Activated CD4-positive, alpha-beta T cell treated with anti-CD3 and anti-CD28 coated beads, Interleukin-2, amount 10 ng/mL, durations not matched to agents 24 days and 14 days (primary cell): ENCODE data around the gene ARFGAP1. TPM values are rescaled to one million over a fixed set of nuclear protein-coding genes. Genes with fewer than 3 reads are reported as not detected.

Experiments used
- DNase-seq: peaks from one replicate; pipeline ENCODE4 v3.0.0; 2022
- H3K27ac Mint-ChIP-seq: one replicate; pipeline ENCODE4 v1.8.0; 2022; ENCODE audit warnings: mild to moderate bottlenecking, mixed read lengths
- H3K27me3 Mint-ChIP-seq: one replicate; pipeline ENCODE4 v1.8.0; 2022; ENCODE audit warnings: mixed read lengths
- H3K36me3 Mint-ChIP-seq: one replicate; pipeline ENCODE4 v1.8.0; 2022; ENCODE audit warnings: low read depth, mild to moderate bottlenecking, mixed read lengths
- H3K4me1 Mint-ChIP-seq: one replicate; pipeline ENCODE4 v1.8.0; 2021; ENCODE audit warnings: mixed read lengths
- H3K4me3 Mint-ChIP-seq: one replicate; pipeline ENCODE4 v1.8.0; 2022; ENCODE audit warnings: mild to moderate bottlenecking, moderate library complexity, mixed read lengths
- H3K9me3 Mint-ChIP-seq: one replicate; pipeline ENCODE4 v1.8.0; 2021; ENCODE audit warnings: mixed read lengths
- intact Hi-C: fragments of 100-400 bp; cut with micrococcal nuclease; formaldehyde crosslinking; loops from one replicate; pipeline ENCODE4 v1.15.1; 2023
- total RNA-seq: library from RNA; stranded (reverse); gene quantifications from 2 replicates; pipeline ENCODE4 v1.2.3, GENCODE V29; 2022

The ARFGAP1 gene
- total RNA-seq, 1 donor from 2014 or later: 97.0 TPM

GRCh38 chr20:63312690-63313348, 40.2 kb downstream of the ARFGAP1 start:
- intact Hi-C loops: no loop called here
- no peaks in the 10 kb centered on the region for H3K36me3 Mint-ChIP-seq
- no peak overlapping the region for H3K4me3 Mint-ChIP-seq
- no peaks in the 10 kb centered on the region for H3K9me3 Mint-ChIP-seq
- H3K27me3 Mint-ChIP-seq: no peaks in the 10 kb centered on the region
- no peak overlapping the region for H3K27ac Mint-ChIP-seq
- no peak for DNase-seq
- H3K4me1 Mint-ChIP-seq: no peaks in the 10 kb centered on the region

DNA sequence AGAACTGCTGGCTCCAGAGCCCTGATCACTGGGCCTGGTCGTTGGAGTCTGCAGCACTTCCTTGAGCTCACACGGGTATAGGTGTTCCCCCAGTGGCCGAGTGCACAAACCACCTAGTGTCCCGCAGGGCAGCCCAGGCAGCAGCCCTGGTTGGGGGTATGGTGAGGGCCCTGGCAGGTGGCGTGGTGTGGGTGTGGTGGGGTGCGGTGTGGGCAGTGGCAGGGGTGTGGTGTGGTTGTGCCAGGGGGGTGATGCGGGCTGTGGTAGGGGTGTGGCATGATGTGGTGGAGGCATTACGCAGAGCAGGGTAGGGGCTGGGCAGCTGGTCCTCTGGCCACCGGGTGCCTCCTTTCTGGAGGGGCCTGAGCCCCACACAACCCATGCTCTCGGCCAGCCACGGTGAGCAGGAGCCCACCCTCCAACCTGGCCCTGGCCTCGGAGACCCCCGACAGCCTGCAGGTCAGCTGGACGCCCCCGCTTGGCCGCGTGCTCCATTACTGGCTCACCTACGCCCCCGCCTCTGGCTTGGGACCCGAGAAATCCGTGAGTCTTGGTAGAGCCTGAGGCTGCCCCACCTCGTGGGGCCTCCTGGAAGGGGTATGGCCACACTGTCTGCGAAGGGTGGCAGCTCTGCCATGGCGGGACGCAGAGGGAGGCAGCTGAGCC, 40.9 kb downstream of the ARFGAP1 start:
- no peaks in the 10 kb centered on the region for H3K27me3 Mint-ChIP-seq
- H3K27ac Mint-ChIP-seq: no peak overlapping the region
- DNase-seq: no peak
- no peaks in the 10 kb centered on the region for H3K9me3 Mint-ChIP-seq
- no peaks in the 10 kb centered on the region for H3K4me1 Mint-ChIP-seq
- no peak overlapping the region for H3K4me3 Mint-ChIP-seq
- intact Hi-C loops: no loop called here
- no peaks in the 10 kb centered on the region for H3K36me3 Mint-ChIP-seq

GRCh38 chr20:63314015-63314471, 41.4 kb downstream of the ARFGAP1 start:
- Mint-ChIP-seq H3K27ac (no peak overlapping the region), H3K9me3 (no peaks in the 10 kb centered on the region), H3K36me3 (no peaks in the 10 kb centered on the region), H3K4me3 (no peak overlapping the region), H3K4me1 (no peaks in the 10 kb centered on the region), H3K27me3 (no peaks in the 10 kb centered on the region)
- intact Hi-C loops: no loop called here
- DNase-seq: no peak

- Mint-ChIP-seq H3K27me3 (no peaks in the 10 kb centered on the region), H3K36me3 (no peaks in the 10 kb centered on the region), H3K4me1 (no peaks in the 10 kb centered on the region), H3K4me3 (no peak overlapping the region), H3K9me3 (no peaks in the 10 kb centered on the region), H3K27ac (no peak overlapping the region)
- no peak for DNase-seq
- intact Hi-C loops: no loop called here
These were observed 42.1 kb downstream of the ARFGAP1 start for GRCh38 chr20:63314566-63315239.

DNA sequence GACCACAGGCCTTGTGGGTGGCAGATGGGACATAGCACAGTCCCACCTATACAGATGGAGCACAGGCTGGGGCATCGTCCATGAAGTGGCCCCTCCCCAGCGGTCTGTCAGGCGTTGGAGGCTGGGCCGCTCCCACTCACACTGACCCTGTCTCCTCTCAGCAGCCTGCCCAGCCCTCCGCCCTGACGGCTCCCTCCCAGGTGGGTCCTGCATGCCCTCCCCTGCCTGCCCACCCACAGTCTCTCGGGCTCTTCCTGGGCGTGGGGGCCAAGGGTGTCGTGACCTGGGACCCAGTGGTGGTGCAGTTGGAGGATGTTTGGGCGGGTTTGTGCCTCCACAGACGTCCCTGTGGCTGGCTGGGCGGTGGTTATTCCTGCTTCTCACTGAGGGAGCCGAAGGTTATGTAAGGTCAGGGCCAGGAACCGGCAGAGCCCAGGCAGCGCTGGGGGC, 42.7 kb downstream of the ARFGAP1 start:
- no peaks in the 10 kb centered on the region for H3K36me3 Mint-ChIP-seq
- no peak for DNase-seq
- H3K27ac Mint-ChIP-seq: no peak overlapping the region
- no peaks in the 10 kb centered on the region for H3K27me3 Mint-ChIP-seq
- H3K4me3 Mint-ChIP-seq: no peak overlapping the region
- no peaks in the 10 kb centered on the region for H3K9me3 Mint-ChIP-seq
- no peaks in the 10 kb centered on the region for H3K4me1 Mint-ChIP-seq
- intact Hi-C loops: no loop called here

GRCh38 chr20:63315731-63316491, 43.3 kb downstream of the ARFGAP1 start:
- intact Hi-C loops: no loop called here
- no peak for DNase-seq

GRCh38 chr20:63316502-63316921, 43.9 kb downstream of the ARFGAP1 start:
- Mint-ChIP-seq H3K4me1 (no peaks in the 10 kb centered on the region), H3K27ac (no peak overlapping the region), H3K36me3 (no peaks in the 10 kb centered on the region), H3K4me3 (no peak overlapping the region), H3K27me3 (no peaks in the 10 kb centered on the region), H3K9me3 (no peaks in the 10 kb centered on the region)
- intact Hi-C loops: no loop called here
- DNase-seq: no peak

More at GRCh38 chr20:63315731-63316491, 43.3 kb downstream of the ARFGAP1 start:
- no peaks in the 10 kb centered on the region for H3K9me3 Mint-ChIP-seq
- no peaks in the 10 kb centered on the region for H3K4me1 Mint-ChIP-seq
- H3K4me3 Mint-ChIP-seq: no peak overlapping the region
- H3K36me3 Mint-ChIP-seq: no peaks in the 10 kb centered on the region
- no peaks in the 10 kb centered on the region for H3K27me3 Mint-ChIP-seq
- H3K27ac Mint-ChIP-seq: no peak overlapping the region

DNA sequence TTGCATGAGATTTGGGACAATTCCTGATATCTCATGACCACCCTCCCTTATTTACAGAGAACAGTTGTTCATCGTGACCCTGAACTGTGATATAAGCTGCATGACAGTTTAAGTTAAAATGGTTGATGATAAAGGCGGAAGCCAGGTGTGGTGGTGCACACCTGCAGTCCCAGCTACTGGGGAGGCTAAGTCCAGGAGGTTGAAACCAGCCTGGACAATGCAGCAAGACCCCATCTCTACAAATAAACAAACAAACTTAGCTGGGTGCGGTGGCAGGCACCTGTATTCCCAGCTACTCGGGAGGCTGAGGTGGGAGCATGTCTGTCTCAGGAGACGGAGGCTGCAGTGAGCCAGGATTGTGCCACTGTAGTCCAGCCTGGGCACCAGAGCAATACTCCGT, 44.4 kb downstream of the ARFGAP1 start:
- H3K27ac Mint-ChIP-seq: no peak overlapping the region
- no peaks in the 10 kb centered on the region for H3K9me3 Mint-ChIP-seq
- no peaks in the 10 kb centered on the region for H3K27me3 Mint-ChIP-seq
- H3K36me3 Mint-ChIP-seq: no peaks in the 10 kb centered on the region
- no peak overlapping the region for H3K4me3 Mint-ChIP-seq
- H3K4me1 Mint-ChIP-seq: no peaks in the 10 kb centered on the region
- intact Hi-C loops: no loop called here
- no peak for DNase-seq

DNA sequence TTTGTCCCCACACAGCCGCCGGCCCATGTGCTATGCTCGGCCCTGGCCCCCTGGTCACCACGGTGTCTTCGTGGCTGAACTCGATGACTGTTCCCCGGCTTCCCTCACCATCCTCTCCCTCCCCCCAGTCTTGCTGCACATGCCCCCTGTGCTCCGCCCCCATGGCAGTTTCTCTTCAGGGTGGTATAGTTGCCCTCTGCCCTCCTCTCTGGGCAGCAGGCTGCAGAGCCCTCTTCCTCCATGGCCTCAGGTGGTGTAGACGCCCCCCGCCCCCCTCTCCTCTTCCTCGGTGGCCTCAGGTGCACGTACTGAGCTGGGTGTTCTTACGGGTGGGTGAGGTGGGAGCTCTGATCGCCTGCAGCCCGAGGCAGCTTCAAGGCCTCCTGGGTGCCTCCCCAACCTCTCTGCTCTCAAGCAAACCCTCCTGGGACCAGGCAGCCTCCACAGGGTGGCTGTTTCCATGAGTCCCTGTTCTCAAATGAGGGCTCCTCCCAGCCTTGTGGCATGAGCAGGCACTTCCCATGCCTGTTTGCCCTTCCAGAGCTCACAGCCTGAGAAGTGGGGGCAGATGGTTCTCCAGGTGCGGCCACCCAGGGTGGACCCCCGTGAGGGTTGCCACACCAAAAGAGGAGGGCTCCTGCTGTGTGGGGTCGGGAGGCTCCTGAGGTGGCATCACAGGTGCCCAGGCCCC, 45.1 kb downstream of the ARFGAP1 start:
- H3K4me3 Mint-ChIP-seq: no peak overlapping the region
- no peak overlapping the region for H3K27ac Mint-ChIP-seq
- intact Hi-C loops: no loop called here
- H3K27me3 Mint-ChIP-seq: no peaks in the 10 kb centered on the region
- DNase-seq: no peak
- H3K9me3 Mint-ChIP-seq: no peaks in the 10 kb centered on the region
- no peaks in the 10 kb centered on the region for H3K4me1 Mint-ChIP-seq
- H3K36me3 Mint-ChIP-seq: no peaks in the 10 kb centered on the region

GRCh38 chr20:63318391-63319163, 46.0 kb downstream of the ARFGAP1 start:
- Mint-ChIP-seq H3K9me3 (no peaks in the 10 kb centered on the region), H3K4me1 (no peaks in the 10 kb centered on the region), H3K27ac (no peak overlapping the region), H3K36me3 (no peaks in the 10 kb centered on the region), H3K27me3 (peaks cover 2% of the 10 kb centered on the region), H3K4me3 (no peak overlapping the region)
- DNase-seq: no peak
- intact Hi-C loops: no loop called here

- H3K36me3 Mint-ChIP-seq: no peaks in the 10 kb centered on the region
- intact Hi-C loops: no loop called here
- H3K27me3 Mint-ChIP-seq: peaks cover 2% of the 10 kb centered on the region
- H3K27ac Mint-ChIP-seq: no peak overlapping the region
- H3K4me1 Mint-ChIP-seq: no peaks in the 10 kb centered on the region
- no peaks in the 10 kb centered on the region for H3K9me3 Mint-ChIP-seq
- no peak overlapping the region for H3K4me3 Mint-ChIP-seq
- DNase-seq: no peak
These were observed 46.8 kb downstream of the ARFGAP1 start for GRCh38 chr20:63319164-63320040.

- no peak for DNase-seq
- no peaks in the 10 kb centered on the region for H3K36me3 Mint-ChIP-seq
- H3K27me3 Mint-ChIP-seq: peaks cover 2% of the 10 kb centered on the region
- no peaks in the 10 kb centered on the region for H3K4me1 Mint-ChIP-seq
- H3K4me3 Mint-ChIP-seq: no peak overlapping the region
- H3K9me3 Mint-ChIP-seq: no peaks in the 10 kb centered on the region
- intact Hi-C loops: no loop called here
- no peak overlapping the region for H3K27ac Mint-ChIP-seq
These were observed 47.5 kb downstream of the ARFGAP1 start for GRCh38 chr20:63320041-63320511.
